HG03460 (cell line): ENCODE data around the gene ZP2.
"Not testable (repeated sequence)": the region's sequence is repeated elsewhere in the genome, so short reads cannot be mapped to it uniquely, and the experiment has no call there.

Experiments
- ATAC-seq: cut with Tn5 transposase; IDR thresholded peaks from one replicate; pipeline ENCODE4 v1.9.1; 2021; ENCODE audit not compliant: unreplicated experiment

Gene ZP2

DNA sequence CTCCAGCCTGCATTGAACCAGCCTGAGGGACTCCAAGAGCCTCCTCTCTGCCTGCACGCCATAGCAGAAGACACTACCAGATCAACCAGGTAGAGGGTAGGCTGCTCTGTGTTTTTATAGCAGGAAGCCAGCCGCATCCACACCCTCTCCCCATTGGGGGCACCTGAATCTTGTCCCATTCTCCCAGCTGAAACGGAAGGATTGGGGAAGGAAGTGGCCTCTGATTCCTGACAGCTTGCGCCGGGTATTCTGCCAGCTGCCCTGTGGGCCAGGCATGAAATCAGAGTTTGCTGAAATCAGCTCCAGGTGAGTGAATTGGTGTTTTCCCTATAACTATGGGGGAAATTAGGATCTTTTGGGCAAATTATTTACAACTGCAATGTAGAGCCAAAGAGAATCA, at the start of gene ZP2:
Gene ZP2, minus strand, starts transcription at position 89 of the 400 bp plus-strand sequence. Its CDS starts 27 bp downstream, at position 62.
- ATAC-seq: no peak

DNA sequence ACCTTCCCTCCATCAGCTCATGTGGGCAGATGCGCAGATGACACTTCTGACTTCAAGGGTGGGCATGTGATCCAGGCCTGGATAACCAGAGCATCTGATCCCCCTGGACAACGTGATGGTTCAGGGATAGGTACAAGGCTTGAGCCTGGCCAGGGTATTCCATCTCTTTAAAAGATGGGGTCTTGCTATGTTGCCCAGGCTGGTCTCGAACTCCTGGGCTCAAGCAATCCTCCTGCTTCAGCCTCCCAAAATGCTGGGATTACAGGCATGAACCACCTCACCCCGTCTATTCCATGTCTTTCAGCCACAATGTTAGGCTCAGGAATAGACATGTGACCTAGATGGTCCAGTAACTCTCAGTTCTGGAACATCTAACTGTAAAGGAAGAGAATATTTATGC, 45.9 kb upstream of the ZP2 start:
- no peak for ATAC-seq

DNA sequence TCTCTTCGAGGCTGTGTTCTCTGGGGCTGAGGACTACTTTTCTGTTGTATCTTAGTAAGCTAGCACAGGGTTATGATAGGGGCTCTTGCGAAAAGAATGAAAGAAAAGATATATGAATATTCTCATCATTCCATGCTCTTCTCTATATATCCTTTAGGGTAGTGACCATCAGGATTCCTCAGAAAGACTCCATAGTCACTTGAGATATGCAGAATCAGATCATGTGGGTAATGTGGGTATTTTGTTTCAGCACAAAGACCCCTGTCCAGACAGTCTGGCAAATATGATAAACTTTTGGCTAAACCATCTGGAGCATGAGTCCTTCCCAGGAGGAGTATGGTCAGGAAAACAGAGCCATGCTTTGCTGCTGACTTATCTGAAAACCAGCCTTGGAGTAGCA, 45.3 kb upstream of the ZP2 start:
- ATAC-seq: no peak

DNA sequence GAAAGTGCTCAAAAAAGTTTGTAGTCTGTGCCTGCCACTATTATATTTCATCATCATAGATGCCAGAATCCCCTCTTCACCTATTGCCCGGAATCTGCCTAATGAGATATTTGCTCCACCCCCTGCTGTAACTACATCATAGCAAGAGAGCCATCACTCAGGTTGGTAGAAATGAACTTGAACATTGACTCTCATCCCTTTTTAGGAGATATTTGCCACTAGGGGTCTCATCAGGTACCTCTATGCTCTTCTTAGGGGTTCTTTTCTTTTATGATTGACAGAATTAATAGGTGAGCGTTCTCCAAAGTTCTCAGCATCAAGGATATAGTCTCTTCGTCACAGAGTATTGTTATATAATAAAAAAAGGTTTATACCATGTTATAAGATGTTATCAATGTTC, 42.1 kb upstream of the ZP2 start:
- ATAC-seq: no peak

DNA sequence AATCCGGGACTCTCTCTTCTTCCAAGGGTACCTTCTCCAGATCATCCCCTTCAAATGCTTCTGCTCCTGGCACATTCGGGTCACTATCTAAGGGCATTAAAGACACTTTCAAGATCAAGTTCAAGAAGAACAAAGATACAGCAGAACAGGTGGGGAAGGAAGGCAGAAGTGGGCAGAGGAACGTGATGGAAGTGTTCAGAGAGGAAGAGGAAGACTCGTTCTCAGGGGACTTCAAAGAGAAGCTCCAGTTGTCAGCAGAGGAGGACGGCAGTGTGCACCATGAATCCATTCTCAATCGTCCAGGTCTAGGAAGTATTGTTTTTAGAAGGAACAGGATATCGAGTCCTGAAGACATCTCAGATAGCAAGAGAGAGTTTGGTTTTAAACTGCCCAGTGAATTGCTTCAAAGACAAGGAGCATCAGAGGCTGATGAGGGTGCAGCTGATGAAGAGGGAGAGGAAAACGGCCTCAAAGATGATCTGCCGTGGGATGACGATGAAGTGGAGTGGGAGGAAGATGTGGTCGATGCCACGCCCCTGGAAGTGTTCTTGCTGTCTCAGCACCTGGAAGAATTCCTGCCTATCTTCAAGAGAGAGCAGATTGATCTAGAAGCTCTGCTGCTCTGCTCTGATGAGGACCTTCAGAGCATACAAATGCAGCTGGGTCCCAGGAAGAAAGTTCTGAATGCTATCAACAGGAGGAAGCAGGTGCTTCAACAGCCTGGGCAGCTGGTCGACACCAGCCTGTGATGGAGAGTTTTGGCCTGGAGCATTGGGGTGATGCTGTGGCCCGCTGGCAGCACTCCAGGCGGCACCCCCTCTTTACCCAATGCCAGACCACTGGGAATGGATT, 38.9 kb upstream of the ZP2 start:
- ATAC-seq: no peak

DNA sequence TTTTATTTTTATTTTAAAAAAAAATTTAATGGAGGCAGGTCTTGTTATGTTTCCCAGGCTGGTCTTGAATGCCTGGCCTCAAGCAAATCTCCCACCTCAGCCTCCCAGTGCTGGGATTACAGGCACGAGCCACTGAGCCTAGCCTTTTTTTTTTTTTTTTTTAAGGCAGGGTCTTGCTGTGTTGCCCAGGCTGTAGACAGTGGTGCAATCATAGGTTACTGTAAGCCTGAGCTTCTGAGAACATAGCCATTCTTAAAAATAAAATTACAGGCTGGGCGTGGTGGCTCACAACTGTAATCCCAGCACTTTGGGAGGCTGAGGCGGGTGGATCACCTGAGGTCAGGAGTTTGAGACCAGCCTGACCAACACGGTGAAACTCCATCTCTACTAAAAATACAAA, 36.8 kb upstream of the ZP2 start:
- ATAC-seq: not testable (repeated sequence)

DNA sequence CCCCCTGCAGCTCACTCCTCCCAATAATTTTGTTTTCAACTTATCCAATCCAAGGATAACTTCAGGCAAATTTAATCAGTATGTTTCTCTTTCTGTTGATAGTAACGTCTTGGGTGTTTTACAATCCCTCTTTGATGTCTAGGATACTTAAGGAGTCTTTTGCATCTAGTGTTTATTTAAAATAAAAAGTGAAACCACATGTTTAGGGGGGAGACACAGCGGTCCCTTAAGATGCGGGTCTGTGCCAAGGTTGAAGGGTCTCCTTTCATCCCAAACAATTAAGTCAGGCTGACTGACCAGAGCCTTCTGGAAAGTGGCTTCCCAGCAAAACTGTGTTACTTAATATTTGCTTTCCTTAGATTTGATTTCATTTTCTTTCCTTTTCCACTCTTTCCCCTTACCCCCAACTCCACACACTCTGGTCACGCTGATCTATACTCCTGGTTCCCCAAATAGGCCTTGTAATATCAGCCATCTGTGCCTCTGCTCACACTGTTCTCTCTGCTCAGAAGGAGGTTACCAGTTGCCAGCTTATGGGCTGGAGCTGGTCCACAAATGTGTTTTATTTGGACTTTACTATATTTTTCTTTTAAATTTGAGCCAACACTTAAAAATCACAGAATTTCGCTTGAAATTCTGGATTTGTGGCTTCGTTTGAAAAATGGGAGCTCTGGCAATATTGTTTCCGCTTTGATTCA, 33.3 kb upstream of the ZP2 start:
- ATAC-seq: no peak

DNA sequence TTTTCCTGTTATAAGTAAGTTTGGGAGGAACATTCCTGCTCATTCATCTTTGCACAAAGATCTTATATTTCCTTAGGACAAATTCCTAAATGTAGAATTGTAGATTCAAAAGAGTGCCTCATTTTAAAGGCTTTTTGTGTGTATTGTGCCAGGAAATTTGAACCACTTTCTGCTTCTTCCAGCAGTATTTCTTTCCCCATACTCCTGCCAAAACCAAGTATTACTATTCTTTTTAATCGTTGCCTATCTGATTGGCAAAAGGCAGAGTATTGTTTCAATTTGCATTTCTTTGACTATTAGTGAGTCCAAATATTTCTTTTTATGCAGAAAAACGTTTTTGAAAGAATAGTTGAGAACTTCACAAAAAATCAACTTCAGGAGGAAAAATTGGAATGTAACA, 31.4 kb upstream of the ZP2 start:
- no peak for ATAC-seq

DNA sequence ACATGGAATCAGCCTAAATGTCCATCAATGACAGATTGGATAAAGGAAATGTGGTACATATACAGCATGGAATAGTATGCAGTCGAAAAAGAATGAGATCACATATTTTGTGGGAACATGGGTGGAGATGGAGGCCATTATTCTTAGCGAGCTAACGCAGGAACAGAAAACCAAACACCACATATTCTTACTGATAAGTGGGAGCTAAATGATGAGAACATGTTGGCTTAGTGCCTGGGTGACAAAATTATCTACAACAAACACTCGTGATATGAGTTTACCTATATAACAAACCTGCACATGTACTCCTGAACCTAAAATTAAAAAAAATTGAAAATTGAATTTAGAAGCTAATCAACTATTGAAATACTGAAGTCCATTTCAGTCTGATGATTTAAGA, 28.3 kb upstream of the ZP2 start:
- no peak for ATAC-seq

DNA sequence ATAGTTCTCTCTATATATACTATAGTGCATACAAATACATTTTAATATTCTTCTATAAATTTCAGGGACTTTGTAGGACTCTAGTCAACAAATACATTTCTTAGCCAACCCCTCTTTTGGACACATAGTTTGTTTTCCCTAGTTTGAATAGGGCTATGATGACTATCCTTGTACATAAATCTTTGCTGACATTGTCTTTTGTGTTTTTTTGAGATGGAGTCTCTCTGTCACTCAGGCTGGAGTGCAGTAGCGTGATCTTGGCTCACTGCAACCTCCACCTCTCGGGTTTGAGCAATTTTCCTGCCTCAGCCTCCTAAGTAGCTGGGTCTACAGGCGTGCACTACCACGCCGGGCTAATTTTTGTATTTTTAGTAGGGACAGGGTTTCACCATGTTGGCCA, 25.5 kb upstream of the ZP2 start:
- ATAC-seq: no peak

DNA sequence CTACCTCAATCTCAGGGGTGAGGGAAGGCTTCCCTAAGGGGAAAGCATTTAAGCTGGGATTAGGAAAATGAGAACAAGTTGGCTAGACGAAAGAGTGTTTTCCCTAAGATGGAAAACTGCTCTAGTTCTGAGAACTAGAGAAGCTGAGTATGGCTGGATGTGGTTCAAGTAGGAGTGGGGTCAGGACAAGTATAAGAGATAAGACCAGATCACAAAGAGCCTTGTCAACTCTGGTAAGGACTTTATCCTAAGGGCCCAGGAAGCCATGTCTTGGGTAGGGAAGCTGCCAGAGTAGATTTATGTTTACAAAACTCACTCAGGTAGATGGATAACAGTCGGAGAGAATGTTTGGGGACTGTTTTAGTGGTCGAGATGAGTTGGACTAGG, 23.8 kb upstream of the ZP2 start:
- no peak for ATAC-seq

DNA sequence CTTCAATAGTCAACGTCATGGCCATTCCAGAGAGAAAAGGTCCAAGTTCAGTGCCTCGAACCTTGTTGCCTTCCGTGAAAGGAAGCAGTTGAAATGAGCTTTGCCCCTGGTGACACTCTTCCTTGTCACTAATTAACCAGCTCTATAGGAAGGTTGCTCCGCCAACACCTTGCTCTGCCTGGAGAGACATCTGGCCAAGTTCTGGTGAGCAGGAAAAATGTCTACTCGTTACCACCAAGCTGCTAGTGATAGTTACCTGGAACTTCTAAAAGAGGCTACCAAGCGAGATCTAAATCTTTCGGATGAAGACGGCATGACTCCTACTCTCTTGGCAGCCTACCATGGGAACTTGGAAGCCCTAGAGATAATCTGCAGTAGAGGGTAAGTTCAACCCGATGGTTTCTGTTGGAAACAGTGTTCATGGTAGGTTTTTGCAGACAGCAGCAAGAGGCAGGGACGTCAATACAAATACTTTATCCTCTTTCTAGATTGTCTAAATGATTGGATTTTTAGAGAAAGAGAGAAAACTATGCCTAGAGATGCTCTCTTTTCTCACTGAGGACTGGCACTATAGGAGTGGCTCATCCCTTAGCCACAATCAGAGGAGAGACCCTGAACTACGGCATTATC, 22.3 kb upstream of the ZP2 start, which contains the start of gene ANKS4B:
Gene ANKS4B, plus strand, starts transcription at position 179 of the 630 bp plus-strand sequence. Its CDS starts 39 bp downstream, at position 218.
- no peak for ATAC-seq

DNA sequence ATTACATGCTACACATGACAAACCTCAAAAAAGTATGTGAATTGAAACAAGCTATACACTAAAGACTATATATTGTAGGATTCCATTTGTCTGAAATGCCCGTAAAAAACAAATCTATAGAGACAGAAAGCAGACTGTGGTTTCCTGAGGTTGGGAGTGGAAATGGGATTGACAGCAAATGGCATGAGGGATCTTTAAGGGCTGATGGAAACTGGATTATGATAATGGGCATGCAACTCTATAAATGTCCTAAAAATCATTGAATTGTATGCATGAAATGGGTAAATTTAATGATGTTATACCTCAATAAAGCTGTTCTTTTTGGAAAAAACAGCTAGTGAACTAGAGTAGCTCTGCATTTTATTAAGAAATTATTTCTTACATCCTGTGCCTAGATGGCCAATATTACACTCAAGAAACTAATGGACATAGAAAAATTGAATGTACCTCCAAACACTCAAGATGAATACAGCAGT, 21.7 kb upstream of the ZP2 start:
- ATAC-seq: no peak

DNA sequence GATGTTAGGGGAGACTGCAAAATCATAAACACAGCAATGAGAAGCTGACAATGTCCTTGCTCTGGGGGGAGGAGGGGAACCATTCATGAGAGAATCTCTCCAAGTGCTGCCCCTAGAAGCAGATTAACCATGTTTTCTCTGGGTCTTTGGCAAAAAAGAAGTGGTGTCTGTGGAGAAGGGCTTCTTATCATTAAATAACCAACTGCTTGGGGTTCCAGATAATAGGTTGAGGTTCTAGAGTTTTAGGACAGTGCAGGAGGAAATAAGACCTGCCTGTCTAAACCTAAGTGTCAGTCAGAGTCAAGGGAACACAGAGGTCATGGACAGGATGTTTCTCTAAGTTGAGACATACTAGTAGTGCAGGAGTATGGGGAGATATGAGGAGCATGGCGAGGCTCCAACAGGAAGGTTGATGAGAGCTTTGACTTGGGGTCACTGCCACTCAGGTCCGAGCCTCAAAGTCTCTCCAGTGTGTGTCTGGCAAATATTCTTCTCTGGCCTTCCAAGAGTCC, 17.0 kb upstream of the ZP2 start:
- ATAC-seq: no peak

DNA sequence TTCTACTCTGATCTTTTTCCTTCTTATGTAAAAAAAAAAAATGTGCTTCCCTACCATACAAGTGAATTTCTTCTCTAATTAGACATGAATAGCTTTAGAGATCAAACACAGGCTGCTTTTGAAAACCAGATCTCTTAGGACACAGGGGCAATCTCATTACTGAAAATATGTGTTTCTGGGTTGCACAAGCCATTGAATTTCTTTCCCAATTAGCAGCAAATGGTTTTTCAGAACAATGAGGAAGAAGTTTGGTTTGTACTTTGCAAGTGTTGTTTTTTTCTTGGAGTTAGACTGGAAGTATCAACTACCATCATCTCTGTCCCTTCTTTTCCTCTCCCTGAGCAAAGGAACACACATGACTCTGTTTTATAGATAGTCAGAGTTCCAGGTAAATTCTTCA, 16.5 kb upstream of the ZP2 start:
- ATAC-seq: no peak

DNA sequence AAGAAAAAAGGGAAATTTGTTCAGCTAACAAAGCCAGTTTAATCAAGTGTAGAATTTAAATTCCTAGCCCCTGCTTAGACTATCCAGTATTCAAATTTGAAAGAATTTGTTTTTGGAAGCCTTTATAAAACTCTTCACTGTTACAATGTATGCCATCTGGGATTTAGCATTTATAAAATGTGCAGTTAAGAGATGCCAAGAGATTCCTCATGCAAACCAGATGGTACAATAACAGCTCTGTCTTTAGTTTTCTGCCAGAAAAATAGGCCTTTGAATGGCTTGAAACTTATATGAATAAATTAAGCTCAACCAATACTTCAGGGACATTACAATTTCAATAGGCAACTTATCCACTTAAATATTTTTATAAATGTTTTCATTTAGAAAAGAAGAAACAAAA, 15.4 kb upstream of the ZP2 start:
- no peak for ATAC-seq

DNA sequence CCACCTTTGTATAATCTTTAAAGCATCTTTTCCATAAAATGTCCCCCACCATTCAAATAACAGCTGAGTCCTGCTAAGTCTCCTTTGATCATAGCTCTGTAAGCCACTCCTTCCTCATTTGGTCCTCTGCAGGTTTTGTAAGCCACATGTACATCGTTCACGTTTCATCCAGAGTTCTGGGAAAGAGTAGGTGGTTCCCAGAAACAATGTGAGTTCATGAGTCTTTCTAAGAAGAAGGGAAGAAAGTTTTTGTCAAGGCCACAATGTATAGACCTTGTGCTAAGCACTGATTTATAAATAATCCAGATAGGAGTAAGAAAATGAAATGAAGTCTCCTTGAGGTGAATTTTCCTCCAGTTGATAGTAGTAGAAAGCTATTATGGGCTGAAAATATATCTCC, 13.4 kb upstream of the ZP2 start:
- ATAC-seq: no peak

DNA sequence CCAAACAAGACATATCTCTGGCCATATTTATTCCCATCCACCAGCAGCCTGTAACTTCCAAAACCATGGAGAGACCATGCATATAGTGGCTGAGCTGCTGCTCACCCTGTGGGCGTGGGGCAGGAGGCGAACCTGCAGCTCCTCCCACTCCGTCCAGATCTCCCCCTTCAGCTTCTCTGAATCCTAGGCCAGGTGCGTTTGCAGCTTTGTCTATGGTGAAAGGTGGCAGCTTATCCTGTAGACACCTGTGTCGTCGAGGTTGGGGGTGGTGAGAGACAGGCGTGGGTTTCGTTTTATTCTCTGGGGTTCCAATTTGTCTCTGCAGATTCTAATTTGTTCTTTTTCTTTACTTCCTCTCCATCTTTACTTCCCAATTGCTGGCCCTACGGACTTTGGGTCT, 12.4 kb upstream of the ZP2 start:
- ATAC-seq: no peak

DNA sequence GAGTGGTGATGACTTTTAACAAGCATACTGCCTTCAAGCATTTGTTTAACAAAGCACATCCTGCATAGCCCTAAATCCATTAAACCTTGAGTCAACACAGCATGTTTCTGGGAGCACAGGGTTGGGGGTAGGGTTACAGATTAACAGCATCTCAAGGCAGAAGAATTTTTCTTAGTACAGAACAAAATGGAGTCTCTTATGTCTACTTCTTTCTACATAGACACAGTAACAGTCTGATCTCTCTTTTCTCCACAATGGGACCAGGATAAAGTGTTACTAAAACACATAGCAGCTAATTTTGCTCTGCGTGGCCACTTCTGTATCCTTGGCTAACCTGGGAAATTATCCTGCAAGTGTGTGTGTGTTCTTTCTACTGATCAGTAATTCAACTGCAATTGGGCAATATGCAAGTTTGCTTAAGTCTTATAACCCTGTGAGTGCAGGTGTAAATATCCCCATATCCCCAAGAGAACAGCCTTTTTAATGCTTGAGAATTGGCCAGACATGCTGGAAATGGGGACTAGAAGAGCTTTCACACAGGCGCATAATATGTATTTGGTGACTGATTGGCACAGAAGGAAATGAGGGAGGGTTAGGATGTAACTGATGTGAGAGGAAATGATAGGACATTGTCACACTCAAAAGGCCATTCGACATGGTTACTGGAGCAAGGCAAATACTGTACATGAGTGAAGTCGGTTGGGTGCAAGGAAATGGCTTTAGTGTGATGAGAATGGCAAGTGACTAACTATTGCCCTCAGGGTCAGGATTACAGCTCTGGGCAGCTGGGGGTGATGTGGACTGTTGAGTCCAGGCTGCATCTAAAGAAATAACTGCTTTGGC, 11.3 kb upstream of the ZP2 start:
- no peak for ATAC-seq

DNA sequence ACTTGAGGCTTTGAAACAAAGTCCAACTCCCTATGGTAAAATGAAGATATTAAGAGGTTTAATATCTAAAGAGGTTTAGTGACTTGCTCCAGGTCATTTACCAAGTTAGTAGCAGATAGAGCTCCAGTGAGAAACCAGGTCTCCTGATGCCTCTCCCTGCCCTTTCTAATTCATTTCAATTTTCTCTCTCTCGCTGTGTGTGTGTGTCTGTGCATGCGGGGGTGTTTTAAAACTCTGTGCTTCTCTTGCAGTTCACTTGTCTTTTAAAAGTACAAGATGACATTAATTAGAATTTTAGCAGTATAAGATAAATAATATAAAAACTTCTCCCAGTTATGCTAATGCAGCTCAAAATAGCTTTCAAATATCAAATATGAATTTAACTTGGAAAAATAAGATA, 8.2 kb upstream of the ZP2 start:
- no peak for ATAC-seq

DNA sequence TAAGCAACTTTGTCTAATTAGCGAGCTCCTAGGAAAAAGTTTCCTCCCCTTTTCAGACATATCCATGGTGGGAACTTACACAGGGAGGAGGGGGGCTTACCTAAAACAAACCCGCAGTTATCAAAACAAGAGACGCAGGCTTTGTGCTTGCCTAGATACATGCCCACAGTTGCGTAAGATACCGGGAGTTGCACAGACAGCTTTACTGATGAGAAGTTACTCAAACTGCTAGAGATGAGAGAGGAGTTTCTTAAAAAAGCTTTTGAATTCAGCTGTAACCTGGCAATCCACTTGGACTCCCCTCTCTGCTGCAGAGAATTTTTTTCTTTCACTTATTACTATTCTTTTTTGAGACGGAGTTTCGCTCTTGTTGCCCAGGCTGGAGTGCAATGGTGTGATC, 6.8 kb upstream of the ZP2 start:
- ATAC-seq: no peak
